Vagina (tissue), 2 donors: Measurements from ENCODE around the gene HCAR3.

Source experiments
- CTCF ChIP-seq, 3 experiments: fragments of 450-650 bp in 2 of 3; fragments of 200-600 bp in 1 of 3; sonication (generic) in 1 of 3; IDR thresholded peaks; one replicate each; pipeline ENCODE4 v1.5.1; 2017 to 2019; ENCODE audit warnings: antibody characterized with exemption in 3 of 3, mild to moderate bottlenecking in 2 of 3, moderate library complexity in 2 of 3
- POLR2A ChIP-seq, 2 donors: fragments of 450-650 bp; IDR thresholded peaks; one replicate each; pipeline ENCODE4 v1.6.1; 2017; ENCODE audit warnings: antibody characterized with exemption in 2 of 2, mild to moderate bottlenecking in 2 of 2, moderate library complexity in 2 of 2

- TF ChIP-seq CTCF (IDR thresholded peaks at IDR 0.05) (no peak), POLR2A (IDR thresholded peaks at IDR 0.05) (no peak)
Measured at GRCh38 chr12:122738571-122738970, 22.0 kb upstream of the HCAR3 start.
